Testis (tissue), 2 donors: ENCODE data around the gene DTNB.

ENCODE experiments used
- POLR2A ChIP-seq: fragments of 450-650 bp; IDR thresholded peaks from one replicate; pipeline ENCODE4 v1.6.1; 2017; ENCODE audit warnings: antibody characterized with exemption, mild to moderate bottlenecking, moderate library complexity
- TF ChIP-seq, protein P1 (sequence below), 3 experiments: fragments of 450-650 bp in 2 of 3; fragments of 200-600 bp in 1 of 3; sonication (generic) in 1 of 3; IDR thresholded peaks; one replicate each; pipeline ENCODE4 v1.5.1; 2016 to 2019; ENCODE audit warnings: antibody characterized with exemption in 3 of 3, mild to moderate bottlenecking in 2 of 3, moderate library complexity in 1 of 3

DNA sequence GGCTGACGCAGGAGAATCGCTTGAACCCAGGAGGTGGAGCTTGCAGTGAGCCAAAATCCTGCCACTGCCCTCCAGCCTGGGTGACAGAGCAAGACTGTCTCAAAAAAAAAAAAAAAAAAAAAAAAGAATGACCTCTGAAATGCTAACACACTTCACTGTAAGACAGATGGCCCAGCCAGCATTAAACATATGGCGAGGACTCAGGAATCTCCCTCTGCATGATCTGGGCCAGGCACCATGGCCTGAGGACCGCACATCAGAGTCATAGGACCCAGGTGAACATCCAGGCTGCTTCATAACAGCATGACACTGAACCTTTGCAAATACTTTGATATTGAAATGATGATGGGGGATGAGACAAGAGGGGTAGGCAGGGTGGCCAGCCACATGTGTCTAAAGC lies 275.6 kb downstream of the DTNB start:
- TF ChIP-seq, protein P1, sequence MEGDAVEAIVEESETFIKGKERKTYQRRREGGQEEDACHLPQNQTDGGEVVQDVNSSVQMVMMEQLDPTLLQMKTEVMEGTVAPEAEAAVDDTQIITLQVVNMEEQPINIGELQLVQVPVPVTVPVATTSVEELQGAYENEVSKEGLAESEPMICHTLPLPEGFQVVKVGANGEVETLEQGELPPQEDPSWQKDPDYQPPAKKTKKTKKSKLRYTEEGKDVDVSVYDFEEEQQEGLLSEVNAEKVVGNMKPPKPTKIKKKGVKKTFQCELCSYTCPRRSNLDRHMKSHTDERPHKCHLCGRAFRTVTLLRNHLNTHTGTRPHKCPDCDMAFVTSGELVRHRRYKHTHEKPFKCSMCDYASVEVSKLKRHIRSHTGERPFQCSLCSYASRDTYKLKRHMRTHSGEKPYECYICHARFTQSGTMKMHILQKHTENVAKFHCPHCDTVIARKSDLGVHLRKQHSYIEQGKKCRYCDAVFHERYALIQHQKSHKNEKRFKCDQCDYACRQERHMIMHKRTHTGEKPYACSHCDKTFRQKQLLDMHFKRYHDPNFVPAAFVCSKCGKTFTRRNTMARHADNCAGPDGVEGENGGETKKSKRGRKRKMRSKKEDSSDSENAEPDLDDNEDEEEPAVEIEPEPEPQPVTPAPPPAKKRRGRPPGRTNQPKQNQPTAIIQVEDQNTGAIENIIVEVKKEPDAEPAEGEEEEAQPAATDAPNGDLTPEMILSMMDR (IDR thresholded peaks at IDR 0.05): no peak
- TF ChIP-seq POLR2A: no peak
